Measurements from ENCODE around the gene SLC25A52.
"Not testable (repeated sequence)": the region's sequence is repeated elsewhere in the genome, so short reads cannot be mapped to it uniquely, and the experiment has no call there.

The SLC25A52 gene

GRCh38 chr18:31760695-31761094 is at the start of gene SLC25A52:
Gene SLC25A52, minus strand, starts transcription at chr18:31760880. Its CDS starts 219 bp downstream, at chr18:31760661.
- DNase-seq (ENCODE audit: low read depth in 3 of 3), result no peak

- DNase-seq (ENCODE audit: low read depth in 3 of 3), result not testable (repeated sequence)
Observed at GRCh38 chr18:31809049-31809448, 48.4 kb upstream of the SLC25A52 start.

- no peak for DNase-seq (ENCODE audit: low read depth in 3 of 3)
Observed at GRCh38 chr18:31801078-31801477, 40.4 kb upstream of the SLC25A52 start.

- not testable (repeated sequence) for DNase-seq (ENCODE audit: low read depth in 3 of 3)
Observed at GRCh38 chr18:31799257-31799656, 38.6 kb upstream of the SLC25A52 start.

GRCh38 chr18:31798399-31798798 is 37.7 kb upstream of the SLC25A52 start:
- no peak for DNase-seq (ENCODE audit: low read depth in 3 of 3)

GRCh38 chr18:31795747-31796146 is 35.1 kb upstream of the SLC25A52 start:
- DNase-seq (ENCODE audit: low read depth in 3 of 3), result no peak

GRCh38 chr18:31793531-31793930 is 32.9 kb upstream of the SLC25A52 start:
- no peak for DNase-seq (ENCODE audit: low read depth in 3 of 3)

GRCh38 chr18:31792580-31792911 is 31.9 kb upstream of the SLC25A52 start:
- DNase-seq (ENCODE audit: low read depth in 3 of 3), result no peak

GRCh38 chr18:31791817-31792579 is 31.3 kb upstream of the SLC25A52 start:
- no peak for DNase-seq (ENCODE audit: low read depth in 3 of 3)

- DNase-seq (ENCODE audit: low read depth in 3 of 3), result no peak
Observed at GRCh38 chr18:31789409-31789808, 28.7 kb upstream of the SLC25A52 start.

- DNase-seq (ENCODE audit: low read depth in 3 of 3), result no peak
Observed at GRCh38 chr18:31783059-31783458, 22.4 kb upstream of the SLC25A52 start.

GRCh38 chr18:31778391-31778950 is 17.8 kb upstream of the SLC25A52 start:
- no peak for DNase-seq (ENCODE audit: low read depth in 3 of 3)

GRCh38 chr18:31776093-31776492 is 15.4 kb upstream of the SLC25A52 start:
- no peak for DNase-seq (ENCODE audit: low read depth in 3 of 3)

GRCh38 chr18:31774962-31775361 is 14.3 kb upstream of the SLC25A52 start:
- DNase-seq (ENCODE audit: low read depth in 3 of 3), result no peak

- no peak for DNase-seq (ENCODE audit: low read depth in 3 of 3)
Observed at GRCh38 chr18:31774477-31774785, 13.8 kb upstream of the SLC25A52 start.

GRCh38 chr18:31773774-31774476 is 13.2 kb upstream of the SLC25A52 start:
- DNase-seq (ENCODE audit: low read depth in 3 of 3), result no peak

GRCh38 chr18:31772699-31773098 is 12.0 kb upstream of the SLC25A52 start:
- DNase-seq (ENCODE audit: low read depth in 3 of 3), result no peak

GRCh38 chr18:31750273-31750672 is 10.4 kb downstream of the SLC25A52 start:
- DNase-seq (ENCODE audit: low read depth in 3 of 3), result no peak

GRCh38 chr18:31746396-31746795 is 14.3 kb downstream of the SLC25A52 start:
- no peak for DNase-seq (ENCODE audit: low read depth in 3 of 3)

GRCh38 chr18:31744321-31745067 is 16.2 kb downstream of the SLC25A52 start:
- no peak for DNase-seq (ENCODE audit: low read depth in 3 of 3)

GRCh38 chr18:31743600-31743999 is 17.1 kb downstream of the SLC25A52 start:
- DNase-seq (ENCODE audit: low read depth in 3 of 3), result not testable (repeated sequence)

GRCh38 chr18:31741097-31741735 is 19.5 kb downstream of the SLC25A52 start:
- DNase-seq (ENCODE audit: low read depth in 3 of 3), result peak in 2 of 3 donors; percentile 31 to 32

All from stimulated activated CD4-positive, alpha-beta T cell treated with anti-CD3 and anti-CD28 coated beads, TNF-alpha, amount 100 ng/mL, for 48 hours (primary cell).